HUES64 (cell line): ENCODE measurements around the gene KRT31.
"Not testable (repeated sequence)": the region's sequence is repeated elsewhere in the genome, so short reads cannot be mapped to it uniquely, and the experiment has no call there.

ENCODE experiments used
- H3K27ac ChIP-seq: 2 replicates; pipeline ENCODE4 v1.7.0; 2013; ENCODE audit warnings: low read depth, low read length, inconsistent platforms
- H3K27me3 ChIP-seq: 2 replicates; pipeline ENCODE4 v1.6.1; 2013; ENCODE audit warnings: mild to moderate bottlenecking, low read length; ENCODE audit not compliant: insufficient read depth
- H3K36me3 ChIP-seq: 2 replicates; pipeline ENCODE4 v1.6.1; 2013; ENCODE audit warnings: mild to moderate bottlenecking, low read length; ENCODE audit not compliant: insufficient read depth
- H3K4me1 ChIP-seq: 2 replicates; pipeline ENCODE4 v1.6.1; 2013; ENCODE audit warnings: mild to moderate bottlenecking, low read length, moderate library complexity; ENCODE audit not compliant: insufficient read depth
- H3K4me3 ChIP-seq: 2 replicates; pipeline ENCODE4 v1.5.1; 2013; ENCODE audit warnings: mild to moderate bottlenecking, low read length, moderate library complexity
- H3K9ac ChIP-seq: 2 replicates; pipeline ENCODE4 v1.6.1; 2013; ENCODE audit warnings: mild to moderate bottlenecking, low read depth, low read length
- H3K9me3 ChIP-seq: 2 replicates; pipeline ENCODE4 v1.6.1; 2013; ENCODE audit warnings: low read depth, low read length; ENCODE audit not compliant: insufficient read depth
- WGBS: fragments of 150-250, 120-280 bp; methylation state at CpG from one replicate; pipeline ENCODE4 v1.1.7; 2013; ENCODE audit warnings: missing lambda C conversion rate; 5-methylcytosine and 5-hydroxymethylcytosine counted together

The KRT31 gene

DNA sequence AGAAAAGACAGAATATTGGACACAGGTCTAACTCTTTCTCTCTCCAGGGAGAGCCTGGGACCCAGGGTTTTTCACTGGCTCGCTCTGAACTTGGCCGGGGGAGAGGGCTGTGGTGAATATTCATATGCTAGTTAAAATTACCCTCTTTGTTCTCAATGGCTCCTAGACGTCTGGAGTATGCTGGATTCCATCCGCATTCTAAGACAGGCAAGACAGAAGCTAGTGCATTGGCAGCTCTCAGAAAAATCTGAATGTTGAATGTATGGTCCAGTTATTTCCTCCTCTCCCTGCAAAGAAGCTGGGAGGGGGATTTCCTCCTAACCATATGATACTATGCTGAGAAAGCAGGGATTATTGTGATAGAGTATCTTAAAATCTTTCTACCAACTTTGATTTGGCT lies 9.7 kb downstream of the KRT31 start:
- 0 out of 2 replicates have a peak, but pooled peaks cover 7% of the 10 kb centered on the region for H3K9me3 ChIP-seq
- H3K4me3 ChIP-seq, result no peak overlapping the region
- WGBS, result 60% methylated on average over 2 of the region's 4 CpGs
- no peaks in the 10 kb centered on the region for H3K27me3 ChIP-seq
- H3K9ac ChIP-seq, result no peak overlapping the region
- H3K27ac ChIP-seq, result no peak overlapping the region
- no peaks in the 10 kb centered on the region for H3K4me1 ChIP-seq
- H3K36me3 ChIP-seq, result no peaks in the 10 kb centered on the region

DNA sequence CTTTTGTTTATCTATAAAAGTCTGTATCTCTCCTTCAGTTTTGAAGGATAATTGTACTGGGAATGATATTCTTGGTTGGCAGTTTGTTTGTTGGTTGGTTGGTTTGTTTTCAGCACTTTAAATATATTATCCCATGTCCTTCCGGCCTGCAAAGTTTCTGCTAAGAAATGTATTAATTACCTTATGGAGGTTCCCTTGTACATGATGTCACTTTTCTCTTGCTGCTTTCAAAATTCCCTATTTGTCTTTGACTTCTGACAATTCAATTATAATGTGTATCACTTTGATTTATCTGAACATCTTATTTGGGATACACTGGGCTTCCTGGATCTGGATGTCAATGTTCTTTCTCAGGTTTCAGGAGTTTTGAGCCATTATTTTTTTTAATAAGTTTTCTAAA lies 11.2 kb downstream of the KRT31 start:
- Histone ChIP-seq H3K27ac (no peak overlapping the region), H3K4me1 (no peaks in the 10 kb centered on the region), H3K36me3 (no peaks in the 10 kb centered on the region), H3K9me3 (0 out of 2 replicates have a peak, but pooled peaks cover 7% of the 10 kb centered on the region), H3K9ac (no peak overlapping the region), H3K4me3 (no peak overlapping the region), H3K27me3 (no peaks in the 10 kb centered on the region)
- no CpG with 5 or more reads among the region's 1 CpG for WGBS

DNA sequence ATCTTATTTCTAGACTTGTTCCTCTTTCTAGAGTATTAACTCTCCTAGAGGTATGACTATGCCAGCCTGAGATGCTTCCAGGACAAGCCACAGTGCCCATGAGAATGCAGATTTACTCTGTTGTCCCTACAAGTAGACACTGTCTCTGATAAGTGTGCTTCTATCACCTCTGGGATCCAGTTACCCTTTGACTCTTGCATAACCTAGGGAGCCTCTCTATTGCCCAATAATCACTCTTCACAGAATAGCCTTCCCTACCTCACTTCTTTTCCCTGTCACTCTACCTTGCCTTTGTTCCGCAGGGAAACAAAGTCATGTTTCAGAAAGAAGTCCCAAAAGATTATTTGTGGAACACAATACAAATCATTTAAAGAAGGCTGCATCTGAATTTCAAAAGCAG lies 13.7 kb downstream of the KRT31 start:
- Histone ChIP-seq H3K9ac (no peak overlapping the region), H3K36me3 (no peaks in the 10 kb centered on the region), H3K27me3 (no peaks in the 10 kb centered on the region), H3K27ac (no peak overlapping the region), H3K4me3 (no peak overlapping the region), H3K9me3 (0 out of 2 replicates have a peak, but pooled peaks cover 7% of the 10 kb centered on the region), H3K4me1 (no peaks in the 10 kb centered on the region)
- WGBS, result 100% methylated on average over 1 of the region's 1 CpG

DNA sequence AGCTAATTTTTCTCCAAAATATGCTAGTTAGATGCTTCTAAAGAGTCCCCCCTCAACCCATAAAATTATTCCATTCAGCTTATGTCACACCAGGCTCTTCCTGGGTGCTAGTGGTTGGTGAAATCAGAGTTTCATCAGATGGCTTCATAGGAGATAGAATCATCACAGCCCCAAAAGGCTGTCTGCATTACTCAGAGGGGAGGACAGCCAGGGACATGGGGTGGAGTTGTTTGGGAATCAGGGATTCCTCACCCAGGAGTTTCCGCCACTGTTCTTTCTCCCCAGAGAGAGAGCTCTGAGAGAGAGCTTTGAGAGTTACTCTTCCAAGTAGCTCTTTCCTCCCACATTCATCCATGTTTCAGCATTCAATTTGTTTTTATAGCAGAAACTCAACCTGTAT lies 15.0 kb downstream of the KRT31 start:
- no peaks in the 10 kb centered on the region for H3K27me3 ChIP-seq
- 0 out of 2 replicates have a peak, but pooled peaks cover 7% of the 10 kb centered on the region for H3K9me3 ChIP-seq
- H3K36me3 ChIP-seq, result no peaks in the 10 kb centered on the region
- no peak overlapping the region for H3K4me3 ChIP-seq
- no peaks in the 10 kb centered on the region for H3K4me1 ChIP-seq
- H3K9ac ChIP-seq, result no peak overlapping the region
- WGBS, result 90% methylated on average over 1 of the region's 1 CpG
- H3K27ac ChIP-seq, result no peak overlapping the region

DNA sequence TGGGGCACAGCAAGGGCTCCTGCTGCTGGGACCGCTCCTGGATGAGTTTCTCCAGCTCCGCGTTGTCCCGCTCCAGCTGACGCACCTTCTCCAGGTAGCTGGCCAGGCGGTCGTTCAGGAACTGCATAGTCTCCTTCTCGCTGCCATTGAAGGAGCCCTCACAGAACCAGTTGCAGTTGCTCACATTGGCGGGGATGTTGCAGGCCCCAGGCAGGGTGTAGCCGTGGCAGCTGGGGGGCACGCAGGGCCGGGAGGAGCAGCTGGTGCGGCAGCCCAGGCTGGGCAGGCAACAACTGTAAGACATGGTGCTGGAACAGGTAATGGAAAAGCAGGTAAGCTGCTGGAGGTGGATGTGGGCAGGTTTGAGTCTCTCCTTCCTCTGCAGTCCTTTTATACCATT lies 15.5 kb downstream of the KRT31 start, which contains the start of gene KRT34:
TSS of gene KRT34 (minus strand) at position 364 of the 400 bp plus-strand sequence. CDS start at position 304, 60 bp downstream.
- WGBS, result 97% methylated on average over 13 of the region's 13 CpGs
- not testable (repeated sequence) for H3K9me3 ChIP-seq, H3K4me1 ChIP-seq, H3K36me3 ChIP-seq, H3K4me3 ChIP-seq, H3K9ac ChIP-seq, H3K27me3 ChIP-seq, H3K27ac ChIP-seq

DNA sequence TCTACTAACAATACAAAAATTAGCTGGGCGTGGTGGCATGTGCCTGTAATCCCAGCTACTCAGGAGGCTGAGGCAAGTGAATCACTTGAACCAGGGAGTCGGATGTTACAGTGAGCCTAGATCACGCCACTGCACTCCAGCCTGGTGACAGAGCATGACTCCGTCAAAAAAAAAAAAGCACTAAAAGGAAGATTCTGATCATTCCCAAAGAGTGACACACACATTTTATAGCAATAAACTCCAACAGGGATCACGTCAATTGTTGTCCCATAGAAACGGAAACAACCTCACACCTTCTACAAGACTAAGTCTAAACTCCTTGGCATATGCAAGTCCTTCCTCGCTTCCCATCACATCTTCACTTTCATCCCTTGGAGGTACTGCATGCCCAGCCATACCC lies 17.3 kb downstream of the KRT31 start:
- not testable (repeated sequence) for H3K4me3 ChIP-seq, H3K9ac ChIP-seq, H3K27ac ChIP-seq, H3K9me3 ChIP-seq, H3K27me3 ChIP-seq, H3K36me3 ChIP-seq, H3K4me1 ChIP-seq
- 93% methylated on average over 7 of the region's 7 CpGs for WGBS

- Histone ChIP-seq H3K4me1 (no peaks in the 10 kb centered on the region), H3K36me3 (no peaks in the 10 kb centered on the region), H3K27me3 (no peaks in the 10 kb centered on the region), H3K4me3 (no peak overlapping the region), H3K27ac (no peak overlapping the region), H3K9ac (no peak overlapping the region), H3K9me3 (no peaks in the 10 kb centered on the region)
- 74% methylated on average over 2 of the region's 2 CpGs for whole genome bisulfite sequencing
These were observed 19.9 kb downstream of the KRT31 start for GRCh38 chr17:41377546-41377945.

DNA sequence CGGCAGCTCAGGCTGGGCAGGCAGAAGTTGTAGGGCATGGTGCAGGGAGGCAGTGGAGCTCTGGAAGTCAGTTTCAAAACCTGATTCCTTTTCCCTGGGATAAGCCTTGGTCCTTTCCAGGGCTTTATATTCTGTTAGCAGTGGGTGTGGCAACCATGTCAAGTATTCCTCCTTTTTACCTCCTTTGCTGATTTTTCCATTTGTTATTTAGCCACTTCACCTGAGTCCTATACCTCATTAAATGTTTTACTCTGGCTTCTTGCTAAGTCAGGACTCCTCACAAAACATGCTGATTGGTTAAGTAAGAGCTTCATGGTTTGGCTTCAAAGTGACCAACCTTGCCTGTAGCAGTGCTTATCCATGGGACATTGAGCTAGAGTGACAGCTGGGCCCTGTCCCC lies 27.7 kb downstream of the KRT31 start, which contains the start of gene KRT33B:
TSS of gene KRT33B (minus strand) at position 101 of the 400 bp plus-strand sequence. CDS start at position 38, 63 bp downstream.
- H3K36me3 ChIP-seq, result no peaks in the 10 kb centered on the region
- no peaks in the 10 kb centered on the region for H3K27me3 ChIP-seq
- H3K9me3 ChIP-seq, result no peaks in the 10 kb centered on the region
- no peak within 1 kb of the TSS for H3K4me3 ChIP-seq
- no peak within 1 kb of the TSS for H3K9ac ChIP-seq
- WGBS, result 100% methylated on average over 1 of the region's 1 CpG
- no peaks in the 10 kb centered on the region for H3K4me1 ChIP-seq
- H3K27ac ChIP-seq, result no peak within 1 kb of the TSS

GRCh38 chr17:41369023-41369422 lies 28.4 kb downstream of the KRT31 start:
- Histone ChIP-seq H3K4me1 (no peaks in the 10 kb centered on the region), H3K27ac (no peak overlapping the region), H3K9me3 (no peaks in the 10 kb centered on the region), H3K4me3 (no peak overlapping the region), H3K9ac (no peak overlapping the region), H3K36me3 (no peaks in the 10 kb centered on the region), H3K27me3 (no peaks in the 10 kb centered on the region)
- WGBS, result 83% methylated on average over 2 of the region's 2 CpGs

GRCh38 chr17:41367426-41368075 lies 29.9 kb downstream of the KRT31 start:
- H3K4me3 ChIP-seq, result no peak overlapping the region
- H3K36me3 ChIP-seq, result no peaks in the 10 kb centered on the region
- no peaks in the 10 kb centered on the region for H3K27me3 ChIP-seq
- no peaks in the 10 kb centered on the region for H3K4me1 ChIP-seq
- no peak overlapping the region for H3K27ac ChIP-seq
- H3K9me3 ChIP-seq, result no peaks in the 10 kb centered on the region
- H3K9ac ChIP-seq, result no peak overlapping the region
- 83% methylated on average over 10 of the region's 10 CpGs for WGBS

DNA sequence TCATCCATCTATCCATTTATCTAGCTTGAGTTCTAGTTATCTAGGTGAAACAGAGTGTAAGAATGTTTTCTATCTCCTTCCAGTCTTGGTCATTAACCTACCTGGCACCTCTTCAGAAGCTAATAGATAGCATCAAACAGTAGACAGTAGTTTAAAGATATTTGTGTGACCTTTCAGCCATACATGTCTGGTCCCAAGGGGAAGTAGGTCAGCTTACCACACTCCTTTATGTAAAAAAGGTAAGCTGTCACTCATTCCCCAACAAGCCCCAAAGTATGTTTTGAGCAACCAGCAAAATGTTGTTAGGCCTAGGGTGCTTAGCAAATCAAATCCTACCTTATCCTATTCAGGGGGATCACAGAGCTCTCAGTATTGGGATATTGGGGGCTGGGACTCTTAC lies 31.3 kb downstream of the KRT31 start:
- Histone ChIP-seq H3K9ac (no peak overlapping the region), H3K4me1 (no peaks in the 10 kb centered on the region), H3K4me3 (no peak overlapping the region), H3K27ac (no peak overlapping the region), H3K36me3 (no peaks in the 10 kb centered on the region), H3K9me3 (no peaks in the 10 kb centered on the region), H3K27me3 (no peaks in the 10 kb centered on the region)

DNA sequence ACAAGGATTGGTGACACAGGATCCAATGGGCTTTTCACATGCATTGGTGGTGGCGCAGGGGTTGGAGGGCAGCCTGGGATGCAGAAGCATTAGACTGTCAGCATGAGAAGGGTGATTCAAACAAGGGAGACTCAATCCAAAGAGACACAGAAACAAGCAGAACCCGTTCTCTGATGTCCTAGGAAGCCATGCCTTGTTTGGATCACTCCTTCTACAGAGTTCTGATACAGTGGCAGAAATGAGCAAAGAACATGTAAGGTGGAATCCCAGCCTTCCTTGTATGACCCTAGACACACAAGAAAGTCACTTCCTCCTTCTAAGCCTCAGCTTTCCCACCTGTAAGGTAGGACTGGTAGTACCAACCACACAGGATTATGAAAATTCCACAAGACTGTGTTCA lies 33.5 kb downstream of the KRT31 start:
- WGBS, result 91% methylated on average over 2 of the region's 2 CpGs
- peaks cover 3% of the 10 kb centered on the region; the same call in 1 of the 2 replicates for H3K9me3 ChIP-seq

More for the DNA sequence above, 33.5 kb downstream of the KRT31 start:
- Histone ChIP-seq H3K27ac (no peak overlapping the region), H3K4me3 (no peak overlapping the region), H3K4me1 (no peaks in the 10 kb centered on the region), H3K9ac (no peak overlapping the region), H3K27me3 (no peaks in the 10 kb centered on the region), H3K36me3 (no peaks in the 10 kb centered on the region)
